GM23248 (cell line): ENCODE measurements around the gene PIK3C2B.

Source experiments
- EZH2 ChIP-seq: fragments of 200-600 bp; sonication (generic); IDR thresholded peaks from 2 replicates; pipeline ENCODE4 v1.6.1; 2018; ENCODE audit warnings: antibody characterized with exemption, mild to moderate bottlenecking; ENCODE audit not compliant: insufficient read depth, poor library complexity, severe bottlenecking
- EZH2phosphoT487 ChIP-seq: fragments of 200-600 bp; sonication (generic); IDR thresholded peaks from 2 replicates; pipeline ENCODE4 v1.6.1; 2018; ENCODE audit warnings: antibody characterized with exemption, moderate library complexity, mild to moderate bottlenecking, low read depth; ENCODE audit not compliant: insufficient read depth

- TF ChIP-seq EZH2, result no peak
- no peak for TF ChIP-seq EZH2phosphoT487
Measured at GRCh38 chr1:204480515-204480914, 14.1 kb downstream of the PIK3C2B start.
